GM21447 (cell line): Measurements from ENCODE around the gene COL4A2.
A peak's percentile ranks its signal among the peaks of the same experiment; 100 is the strongest.

Experiments
- ATAC-seq: cut with Tn5 transposase; IDR thresholded peaks from one replicate; pipeline ENCODE4 v1.9.1; 2021; ENCODE audit not compliant: unreplicated experiment

Gene COL4A2

GRCh38 chr13:110351636-110352420 is 44.7 kb downstream of the COL4A2 start:
- no peak for ATAC-seq

GRCh38 chr13:110352735-110353134 is 45.7 kb downstream of the COL4A2 start:
- ATAC-seq = no peak

- ATAC-seq = no peak
These were observed 46.4 kb downstream of the COL4A2 start for GRCh38 chr13:110353339-110353977.

GRCh38 chr13:110354123-110354627 is 47.1 kb downstream of the COL4A2 start:
- ATAC-seq = no peak

GRCh38 chr13:110354715-110355473 is 47.8 kb downstream of the COL4A2 start:
- no peak for ATAC-seq

- ATAC-seq = no peak
These were observed 49.3 kb downstream of the COL4A2 start for GRCh38 chr13:110356362-110356761.

- no peak for ATAC-seq
These were observed 51.3 kb downstream of the COL4A2 start for GRCh38 chr13:110358381-110358780.

- ATAC-seq = no peak
These were observed 52.8 kb downstream of the COL4A2 start for GRCh38 chr13:110359840-110360301.

GRCh38 chr13:110360598-110360997 is 53.5 kb downstream of the COL4A2 start:
- no peak for ATAC-seq

- no peak for ATAC-seq
These were observed 54.4 kb downstream of the COL4A2 start for GRCh38 chr13:110361365-110361911.

GRCh38 chr13:110363010-110363409 is 55.9 kb downstream of the COL4A2 start:
- ATAC-seq = no peak

- ATAC-seq = no peak
These were observed 57.0 kb downstream of the COL4A2 start for GRCh38 chr13:110364081-110364480.

- ATAC-seq = no peak
These were observed 58.8 kb downstream of the COL4A2 start for GRCh38 chr13:110365876-110366275.

- no peak for ATAC-seq
These were observed 59.6 kb downstream of the COL4A2 start for GRCh38 chr13:110366733-110367132.

GRCh38 chr13:110367620-110368019 is 60.5 kb downstream of the COL4A2 start:
- ATAC-seq = no peak

- no peak for ATAC-seq
These were observed 61.3 kb downstream of the COL4A2 start for GRCh38 chr13:110368408-110368807.

- ATAC-seq = no peak
These were observed 62.3 kb downstream of the COL4A2 start for GRCh38 chr13:110369400-110369799.

GRCh38 chr13:110371550-110372465 is 64.7 kb downstream of the COL4A2 start:
- ATAC-seq = peak; percentile 70

- ATAC-seq = no peak
These were observed 65.6 kb downstream of the COL4A2 start for GRCh38 chr13:110372676-110373075.

- ATAC-seq = no peak
These were observed 66.5 kb downstream of the COL4A2 start for GRCh38 chr13:110373617-110374016.
